HG03175 (cell line): Measurements from ENCODE around the gene GID8.
"Not testable (repeated sequence)": the region's sequence is repeated elsewhere in the genome, so short reads cannot be mapped to it uniquely, and the experiment has no call there.

ENCODE experiments used
- ATAC-seq: cut with Tn5 transposase; IDR thresholded peaks from one replicate; pipeline ENCODE4 v1.9.1; 2021; ENCODE audit warnings: mild to moderate bottlenecking, moderate library complexity; ENCODE audit not compliant: unreplicated experiment

The GID8 gene

DNA sequence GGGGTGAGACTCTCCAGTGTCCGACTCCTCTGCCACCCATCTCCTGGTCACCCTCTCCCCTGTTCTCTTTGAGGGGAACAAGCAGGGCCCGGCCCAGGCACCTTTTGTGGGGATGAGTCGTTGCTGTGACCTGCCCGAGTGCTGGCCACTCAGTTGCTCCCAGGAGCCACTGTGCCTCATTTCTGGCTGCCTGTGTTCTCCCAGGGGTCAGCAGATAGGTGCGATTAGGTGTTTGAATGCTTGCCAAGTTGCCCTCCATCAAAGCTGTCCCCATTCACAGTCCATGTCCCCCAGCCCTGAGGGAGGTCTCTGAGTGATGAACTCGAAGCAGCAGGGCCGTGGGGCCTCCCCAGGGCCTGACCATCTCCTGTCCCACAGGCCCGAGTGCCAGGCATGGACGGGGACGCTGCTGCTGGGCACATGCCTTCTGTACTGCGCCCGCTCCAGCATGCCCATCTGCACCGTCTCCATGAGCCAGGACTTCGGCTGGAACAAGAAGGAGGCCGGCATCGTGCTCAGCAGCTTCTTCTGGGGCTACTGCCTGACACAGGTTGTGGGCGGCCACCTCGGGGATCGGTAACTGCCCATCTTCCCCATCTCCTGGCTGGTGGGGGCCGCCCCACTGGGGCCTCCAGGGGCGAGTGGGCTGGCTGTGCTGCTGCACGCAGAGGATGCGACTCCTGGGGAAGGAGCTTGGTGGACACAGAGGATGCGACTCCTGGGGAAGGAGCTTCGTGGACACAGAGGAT, 18.6 kb downstream of the GID8 start:
- ATAC-seq = no peak

DNA sequence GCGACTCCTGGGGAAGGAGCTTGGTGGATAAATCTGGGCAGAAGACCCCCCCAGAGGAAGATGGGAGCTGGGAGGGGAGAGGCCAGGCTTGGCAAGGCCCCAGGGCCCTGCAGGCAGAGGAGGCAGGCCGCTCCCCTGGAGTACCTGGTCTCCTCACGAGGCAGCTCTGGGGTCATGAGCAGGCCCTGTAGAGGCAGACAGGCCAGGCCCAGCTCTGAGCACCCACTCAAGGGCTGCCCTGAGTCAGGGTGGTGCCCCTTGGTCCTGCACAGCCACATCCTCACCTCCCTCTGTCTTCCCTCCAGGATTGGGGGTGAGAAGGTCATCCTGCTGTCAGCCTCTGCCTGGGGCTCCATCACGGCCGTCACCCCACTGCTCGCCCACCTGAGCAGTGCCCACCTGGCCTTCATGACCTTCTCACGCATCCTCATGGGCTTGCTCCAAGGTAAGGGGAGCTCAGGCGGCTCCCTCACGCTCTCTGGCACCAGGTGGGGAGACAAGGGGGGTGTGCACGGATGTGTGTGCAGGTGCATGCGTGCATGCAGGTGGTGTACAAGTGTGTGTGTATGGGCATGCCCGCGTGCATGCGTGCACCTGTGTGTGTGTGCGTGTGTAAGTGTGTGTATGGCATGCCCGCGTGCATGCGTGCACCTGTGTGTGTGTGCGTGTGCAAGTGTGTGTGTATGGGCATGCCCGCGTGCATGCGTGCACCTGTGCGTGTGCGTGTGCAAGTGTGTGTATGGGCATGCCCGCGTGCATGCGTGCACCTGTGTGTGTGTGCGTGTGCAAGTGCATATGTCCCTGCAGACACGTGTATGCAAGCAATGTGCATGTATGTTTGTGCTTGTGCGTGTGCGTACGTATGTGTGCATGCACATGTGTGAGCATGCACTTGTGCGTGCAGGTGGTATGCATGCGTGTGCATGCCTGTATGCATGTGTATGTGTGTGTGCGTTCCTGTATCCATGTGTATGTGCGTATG, 19.5 kb downstream of the GID8 start:
- no peak for ATAC-seq

DNA sequence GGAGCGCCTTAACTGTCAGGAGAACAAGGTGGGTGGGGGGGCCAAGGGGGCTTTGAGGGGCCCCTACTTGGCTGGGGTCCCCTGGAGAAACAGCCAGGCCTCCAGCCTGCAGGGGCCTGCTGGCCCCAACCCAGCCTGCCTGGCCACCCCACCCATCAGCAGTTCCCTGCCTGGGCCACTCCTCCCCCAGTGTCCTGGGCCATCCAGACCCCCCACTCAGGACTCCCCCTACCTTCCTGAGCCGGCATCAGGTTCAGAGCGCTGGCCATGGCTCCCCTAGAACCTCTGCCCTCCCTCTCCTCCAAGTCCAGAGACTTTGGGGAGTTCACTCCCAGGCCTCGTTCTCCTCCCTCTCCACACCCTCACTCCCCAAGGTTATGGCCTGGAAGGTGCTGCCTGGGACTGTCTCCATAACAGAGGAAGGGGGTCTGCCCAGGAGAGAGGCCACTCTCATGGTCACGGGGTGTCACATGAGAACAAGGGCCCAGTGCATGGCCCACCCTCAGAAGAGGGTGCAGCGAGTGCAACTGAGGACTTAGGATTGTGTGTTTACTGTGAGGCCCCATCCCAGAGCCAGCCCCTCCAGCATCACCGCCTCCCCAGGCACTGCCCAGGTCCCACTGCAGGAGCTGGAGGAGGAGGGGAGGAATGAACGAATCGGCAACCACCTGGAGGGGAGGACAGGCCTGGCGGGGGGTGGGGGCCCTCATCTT, 20.6 kb downstream of the GID8 start:
- ATAC-seq = no peak

DNA sequence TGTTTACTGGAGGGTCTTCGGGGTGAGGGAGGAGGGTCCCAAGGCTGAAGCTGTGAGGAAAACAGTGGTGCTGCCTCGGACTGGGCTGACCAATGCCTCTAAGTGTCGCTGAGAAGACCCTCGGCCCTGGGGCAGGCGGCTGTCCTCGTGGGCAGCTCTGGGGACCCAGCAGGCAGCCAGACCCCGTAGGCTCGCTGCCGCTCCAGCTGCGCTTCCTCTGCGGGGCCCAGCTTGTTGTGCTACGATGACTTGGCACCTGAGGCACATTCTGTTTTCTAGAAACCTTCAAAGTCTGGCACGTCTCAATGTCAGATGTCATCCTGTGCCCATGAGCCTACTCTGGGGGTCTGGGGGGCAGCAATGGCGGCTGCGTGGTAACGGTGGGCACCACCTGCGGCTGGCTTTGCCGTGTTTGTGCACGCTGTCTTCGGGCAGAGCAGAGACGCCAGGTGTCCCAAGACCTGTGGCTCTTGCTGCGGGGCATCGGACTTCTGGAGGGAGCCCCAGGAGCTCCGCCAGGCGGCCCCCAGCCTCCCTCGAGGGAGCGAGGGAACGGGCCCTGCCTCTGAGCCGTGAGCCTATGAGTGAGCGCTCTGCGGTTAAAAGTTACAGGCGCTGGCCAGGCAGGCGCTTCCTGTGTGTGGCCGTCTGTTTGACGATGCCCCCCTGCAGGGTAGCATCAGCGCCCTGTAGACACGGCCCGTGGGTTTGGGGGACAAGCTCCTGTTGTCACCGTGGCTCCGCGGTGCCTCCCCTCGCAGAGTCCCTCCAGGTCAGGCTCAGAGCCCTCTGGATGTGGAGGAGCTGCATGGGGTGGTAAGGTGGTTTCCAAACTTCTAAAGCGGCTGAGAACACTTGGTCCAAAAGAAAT, 21.4 kb downstream of the GID8 start:
- no peak for ATAC-seq

DNA sequence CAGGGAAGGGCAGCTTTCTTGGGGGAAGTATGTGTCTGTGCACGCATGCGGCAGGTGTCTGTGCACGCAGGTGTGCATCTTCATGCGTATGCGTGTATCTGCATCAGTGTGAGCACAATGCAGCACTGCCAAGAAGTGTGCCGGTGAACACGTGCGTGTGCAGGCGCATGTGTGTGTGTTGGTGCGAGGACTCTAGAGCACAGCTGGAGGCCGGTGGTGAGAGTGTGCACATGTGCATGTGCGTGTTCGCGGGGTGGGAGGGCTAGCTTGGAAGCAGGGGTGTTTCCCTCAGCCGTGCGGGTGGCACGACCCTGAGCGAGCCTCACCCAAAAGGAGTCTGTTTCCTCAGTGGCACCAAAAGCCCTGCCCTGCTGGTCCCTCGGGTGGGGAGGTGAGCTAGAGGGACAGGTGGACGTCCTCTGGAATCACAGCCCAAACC, 22.1 kb downstream of the GID8 start:
- ATAC-seq = no peak

DNA sequence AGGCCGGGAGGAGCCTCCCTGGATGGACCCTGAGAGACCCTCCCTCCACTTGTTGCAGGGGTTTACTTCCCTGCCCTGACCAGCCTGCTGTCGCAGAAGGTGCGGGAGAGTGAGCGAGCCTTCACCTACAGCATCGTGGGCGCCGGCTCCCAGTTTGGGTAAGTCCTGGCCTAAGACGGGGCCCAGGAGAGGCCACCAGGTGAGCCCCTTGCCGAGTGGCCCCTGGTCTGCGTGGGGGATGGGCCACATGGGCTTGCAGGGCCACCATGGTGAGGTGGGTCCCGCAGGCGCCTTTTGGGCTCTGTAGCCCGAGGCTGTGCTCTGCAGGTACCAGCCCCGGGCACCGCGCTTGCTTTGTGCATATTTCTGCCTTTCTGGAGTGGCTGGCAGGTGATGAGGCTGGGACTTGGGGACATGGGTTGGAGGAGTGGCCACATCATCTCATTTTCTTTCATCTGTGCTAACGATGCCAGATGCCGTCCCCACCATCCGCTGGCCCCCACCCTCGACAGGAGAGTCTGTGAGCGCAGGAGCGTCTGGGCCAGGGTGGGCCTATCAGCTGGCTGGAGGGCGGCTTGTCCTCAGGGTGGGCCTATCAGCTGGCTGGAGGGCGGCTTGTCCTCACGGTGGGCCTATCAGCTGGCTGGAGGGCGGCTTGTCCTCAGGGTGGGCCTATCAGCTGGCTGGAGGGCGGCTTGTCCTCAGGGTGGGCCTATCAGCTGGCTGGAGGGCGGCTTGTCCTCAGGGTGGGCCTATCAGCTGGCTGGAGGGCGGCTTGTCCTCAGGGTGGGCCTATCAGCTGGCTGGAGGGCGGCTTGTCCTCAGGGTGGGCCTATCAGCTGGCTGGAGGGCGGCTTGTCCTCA, 22.7 kb downstream of the GID8 start:
- ATAC-seq = not testable (repeated sequence)

DNA sequence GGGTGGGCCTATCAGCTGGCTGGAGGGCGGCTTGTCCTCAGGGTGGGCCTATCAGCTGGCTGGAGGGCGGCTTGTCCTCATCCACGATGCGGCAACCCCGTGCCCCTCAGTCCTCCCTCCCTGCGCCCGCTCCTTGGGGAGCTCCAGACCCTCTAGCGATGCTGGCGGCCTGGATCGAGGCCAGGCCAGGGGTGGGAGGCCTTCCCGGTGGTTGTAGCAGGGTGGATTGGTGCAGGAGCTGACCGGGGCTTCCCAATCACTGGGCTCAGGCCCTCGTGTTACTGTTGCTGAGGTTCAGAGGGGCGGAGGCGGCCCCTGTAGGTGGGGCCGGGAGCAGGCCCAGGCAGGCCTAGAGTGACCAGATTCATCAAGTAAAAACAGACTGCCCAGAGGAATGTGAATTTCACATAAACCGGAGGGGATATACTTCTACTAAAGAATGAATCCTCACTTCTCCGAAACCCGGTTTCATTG, 23.4 kb downstream of the GID8 start:
- ATAC-seq = no peak

DNA sequence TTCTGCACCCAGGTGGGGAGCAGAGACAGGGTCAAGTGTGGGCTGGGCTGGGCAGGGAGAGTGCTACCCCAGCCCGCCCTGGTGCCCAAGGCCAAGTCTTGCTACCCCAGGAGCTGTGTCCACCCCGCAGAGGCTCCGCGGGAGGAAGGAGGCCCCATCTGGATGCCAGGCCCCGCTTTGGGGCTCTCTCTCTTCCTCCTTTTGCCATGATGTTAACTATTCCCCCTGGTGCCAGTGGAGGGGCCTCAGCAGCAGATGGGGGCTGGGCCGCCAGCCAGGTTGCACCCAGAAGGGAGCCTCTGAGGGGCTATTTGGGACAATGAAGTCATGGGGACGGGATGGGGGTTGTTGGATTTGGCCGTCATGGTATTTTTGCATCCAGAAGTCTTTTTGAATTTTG, 23.9 kb downstream of the GID8 start:
- no peak for ATAC-seq

DNA sequence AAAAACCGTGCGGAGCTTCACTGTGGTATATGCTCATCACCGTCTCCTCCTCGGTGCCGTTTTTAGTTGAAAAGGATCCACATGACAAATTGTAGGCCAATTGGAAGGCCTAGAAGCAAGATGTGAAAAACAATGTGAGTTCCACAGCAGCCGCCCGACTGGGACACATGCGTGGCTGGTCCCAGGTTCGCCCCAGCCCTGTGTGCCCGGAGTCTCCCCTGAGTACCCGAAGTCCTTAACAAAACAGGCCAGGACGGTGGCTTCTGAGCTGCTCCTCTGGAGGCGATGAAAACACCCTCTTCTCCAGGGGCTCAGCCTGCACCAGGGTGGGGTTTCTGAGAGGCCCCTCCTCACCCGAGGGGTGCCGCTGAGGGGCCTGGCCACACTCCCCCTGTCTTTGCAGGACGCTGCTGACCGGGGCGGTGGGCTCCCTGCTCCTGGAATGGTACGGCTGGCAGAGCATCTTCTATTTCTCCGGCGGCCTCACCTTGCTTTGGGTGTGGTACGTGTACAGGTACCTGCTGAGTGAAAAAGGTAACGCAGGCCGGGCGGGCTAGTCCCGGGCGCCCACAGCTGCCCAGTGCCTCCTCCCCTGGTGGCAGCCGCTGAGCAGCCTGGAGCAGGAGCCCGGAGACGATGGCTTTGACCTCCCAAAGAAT, 24.4 kb downstream of the GID8 start:
- no peak for ATAC-seq

DNA sequence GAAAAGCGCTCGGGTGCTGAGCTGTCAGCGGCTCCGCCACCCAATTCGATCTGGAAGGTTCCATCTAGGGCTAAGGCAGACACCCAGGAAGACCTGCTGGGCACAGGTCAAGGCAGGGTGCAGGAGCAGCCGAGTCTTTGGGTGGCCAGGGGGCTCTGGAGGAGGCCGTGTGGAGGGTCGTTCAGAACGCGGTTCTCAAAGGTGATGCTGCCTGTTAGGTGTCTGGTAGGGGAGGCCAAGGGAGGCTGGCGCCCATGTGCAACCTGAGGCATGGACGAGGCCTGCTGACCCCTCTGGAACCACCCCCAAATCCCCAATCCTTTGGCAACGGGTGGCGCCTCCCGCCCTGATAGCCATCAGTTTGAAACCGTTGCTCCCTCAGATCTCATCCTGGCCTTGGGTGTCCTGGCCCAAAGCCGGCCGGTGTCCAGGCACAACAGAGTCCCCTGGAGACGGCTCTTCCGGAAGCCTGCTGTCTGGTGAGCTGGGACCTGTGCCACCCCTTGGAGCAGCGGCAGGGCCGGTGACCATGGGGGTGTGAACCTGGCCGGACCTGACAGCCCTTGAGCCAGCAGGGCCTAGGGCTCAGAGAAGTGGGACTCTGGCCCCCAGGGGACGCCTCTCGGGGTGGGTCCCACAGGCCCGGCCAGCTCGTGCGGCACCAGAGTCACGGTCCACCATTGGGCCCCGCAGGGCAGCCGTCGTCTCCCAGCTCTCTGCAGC, 25.1 kb downstream of the GID8 start:
- ATAC-seq = no peak

DNA sequence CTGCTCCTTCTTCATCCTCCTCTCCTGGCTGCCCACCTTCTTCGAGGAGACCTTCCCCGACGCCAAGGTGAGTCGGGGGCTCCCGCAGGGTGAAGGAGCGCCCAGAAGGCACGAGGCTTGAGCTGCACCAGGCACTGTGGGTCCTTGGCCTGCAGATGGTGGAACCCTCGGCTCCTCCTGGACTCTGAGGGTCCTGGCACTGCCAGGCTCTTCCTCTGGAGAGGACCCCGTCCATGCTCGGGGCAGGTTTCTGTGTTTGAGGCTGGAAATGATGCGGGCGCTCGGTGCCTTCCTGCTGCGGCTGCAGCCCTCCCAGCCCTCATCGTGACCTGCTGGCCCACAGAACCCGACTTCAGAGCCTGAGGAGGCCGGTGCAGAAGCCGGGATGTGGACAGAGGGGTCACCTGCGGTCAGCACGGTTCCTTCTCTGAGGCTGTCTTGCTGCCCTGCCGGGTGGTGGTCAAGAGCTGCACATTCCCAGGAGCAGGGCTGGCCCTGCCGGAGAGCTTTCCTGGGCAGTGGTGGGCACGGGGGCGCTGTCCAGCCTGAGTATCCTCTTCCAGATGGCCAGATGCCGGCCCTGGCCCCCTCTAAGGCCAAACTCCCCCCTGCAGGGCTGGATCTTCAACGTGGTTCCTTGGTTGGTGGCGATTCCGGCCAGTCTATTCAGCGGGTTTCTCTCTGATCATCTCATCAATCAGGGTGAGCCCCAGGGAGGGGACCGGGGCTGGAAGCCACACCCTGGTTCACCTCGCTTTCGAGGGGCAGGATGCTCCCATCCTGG, 25.9 kb downstream of the GID8 start:
- ATAC-seq = no peak

DNA sequence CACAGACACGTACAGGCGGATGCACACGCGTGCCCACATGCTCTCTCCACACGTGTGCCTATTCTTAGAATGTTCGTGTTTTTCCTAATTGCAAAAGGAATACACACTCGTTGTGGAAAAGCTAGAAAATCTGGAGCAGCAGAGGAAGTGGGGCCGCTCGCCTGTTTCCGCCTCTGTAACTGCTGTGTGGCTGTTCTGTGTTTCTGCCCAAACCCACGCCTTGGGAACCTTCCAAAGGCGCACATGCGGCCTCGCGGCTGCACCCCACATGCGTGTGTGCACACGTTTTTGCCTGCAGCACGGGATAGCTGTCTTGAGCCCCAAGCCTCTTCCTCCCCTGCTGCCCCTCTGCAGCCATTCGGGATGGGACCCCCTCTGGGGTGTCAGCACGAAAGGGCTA, 26.8 kb downstream of the GID8 start:
- ATAC-seq = no peak

DNA sequence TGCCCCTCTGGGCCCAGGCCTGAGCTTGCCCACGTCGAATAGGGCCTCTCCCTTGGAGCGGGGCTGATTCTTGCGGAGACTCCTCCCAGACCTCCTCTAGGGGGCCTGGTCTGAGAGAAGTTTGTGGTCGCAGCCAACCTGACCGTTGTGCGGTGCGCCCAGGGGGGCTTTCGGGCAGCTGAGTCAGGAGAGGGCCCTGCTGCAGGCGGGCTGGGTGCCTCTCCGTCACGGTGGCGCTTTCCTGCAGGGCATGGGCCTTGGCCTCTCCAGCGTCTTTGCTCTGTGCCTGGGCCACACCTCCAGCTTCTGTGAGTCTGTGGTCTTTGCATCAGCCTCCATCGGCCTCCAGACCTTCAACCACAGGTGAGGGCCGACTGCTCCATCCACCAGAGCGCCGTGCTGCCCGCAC, 27.4 kb downstream of the GID8 start:
- ATAC-seq = no peak

DNA sequence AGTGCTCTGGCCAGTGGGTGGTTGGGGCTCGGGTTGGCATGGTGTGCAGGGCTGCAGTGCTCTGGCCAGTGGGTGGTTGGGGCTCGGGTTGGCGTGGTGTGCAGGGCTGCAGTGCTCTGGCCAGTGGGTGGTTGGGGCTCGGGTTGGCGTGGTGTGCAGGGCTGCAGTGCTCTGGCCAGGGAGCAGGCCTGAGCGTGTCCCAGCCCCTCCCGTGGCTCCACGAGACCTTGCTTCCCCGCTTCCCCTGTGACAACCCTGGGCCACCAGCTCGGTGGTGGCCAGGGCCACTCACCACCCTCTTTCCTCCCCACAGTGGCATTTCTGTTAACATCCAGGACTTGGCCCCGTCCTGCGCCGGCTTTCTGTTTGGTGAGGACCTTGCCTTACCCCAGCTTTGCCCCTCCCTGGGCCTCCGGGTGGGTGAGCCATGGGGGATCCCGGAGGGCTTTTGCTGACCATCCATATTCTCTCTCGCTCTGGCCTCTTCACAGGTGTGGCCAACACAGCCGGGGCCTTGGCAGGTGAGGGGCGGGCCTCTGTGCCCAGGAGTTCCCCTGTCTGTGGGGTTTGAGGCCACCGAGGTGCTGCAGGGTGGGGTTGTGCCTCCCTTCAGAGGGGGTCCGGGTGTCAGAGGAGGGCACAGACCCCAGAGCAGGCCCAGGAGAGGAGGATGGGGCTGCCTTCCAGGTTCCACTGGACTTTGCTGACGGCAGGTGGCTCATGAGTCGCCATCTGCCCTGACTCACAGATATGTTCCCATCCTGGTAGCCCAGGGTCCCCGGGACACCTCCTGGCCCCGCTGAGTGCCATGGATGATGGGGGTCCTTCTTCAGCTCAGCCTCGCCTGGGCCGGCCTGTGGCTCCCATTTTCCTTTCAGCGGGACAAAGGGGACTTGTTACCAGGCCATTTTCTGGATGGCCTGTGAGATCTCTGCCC, 28.5 kb downstream of the GID8 start:
- ATAC-seq = no peak

DNA sequence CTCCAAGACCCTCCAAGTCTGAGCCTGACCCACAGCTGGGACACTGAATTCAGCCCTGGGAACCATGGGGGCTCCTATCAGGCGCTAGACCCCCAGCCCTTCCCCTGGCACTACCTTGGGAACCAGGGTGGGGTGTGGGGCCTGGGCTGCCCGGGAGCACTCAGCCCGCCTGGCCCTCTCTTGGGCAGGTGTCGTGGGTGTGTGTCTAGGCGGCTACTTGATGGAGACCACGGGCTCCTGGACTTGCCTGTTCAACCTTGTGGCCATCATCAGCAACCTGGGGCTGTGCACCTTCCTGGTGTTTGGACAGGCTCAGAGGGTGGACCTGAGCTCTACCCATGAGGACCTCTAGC, 29.2 kb downstream of the GID8 start:
- no peak for ATAC-seq

DNA sequence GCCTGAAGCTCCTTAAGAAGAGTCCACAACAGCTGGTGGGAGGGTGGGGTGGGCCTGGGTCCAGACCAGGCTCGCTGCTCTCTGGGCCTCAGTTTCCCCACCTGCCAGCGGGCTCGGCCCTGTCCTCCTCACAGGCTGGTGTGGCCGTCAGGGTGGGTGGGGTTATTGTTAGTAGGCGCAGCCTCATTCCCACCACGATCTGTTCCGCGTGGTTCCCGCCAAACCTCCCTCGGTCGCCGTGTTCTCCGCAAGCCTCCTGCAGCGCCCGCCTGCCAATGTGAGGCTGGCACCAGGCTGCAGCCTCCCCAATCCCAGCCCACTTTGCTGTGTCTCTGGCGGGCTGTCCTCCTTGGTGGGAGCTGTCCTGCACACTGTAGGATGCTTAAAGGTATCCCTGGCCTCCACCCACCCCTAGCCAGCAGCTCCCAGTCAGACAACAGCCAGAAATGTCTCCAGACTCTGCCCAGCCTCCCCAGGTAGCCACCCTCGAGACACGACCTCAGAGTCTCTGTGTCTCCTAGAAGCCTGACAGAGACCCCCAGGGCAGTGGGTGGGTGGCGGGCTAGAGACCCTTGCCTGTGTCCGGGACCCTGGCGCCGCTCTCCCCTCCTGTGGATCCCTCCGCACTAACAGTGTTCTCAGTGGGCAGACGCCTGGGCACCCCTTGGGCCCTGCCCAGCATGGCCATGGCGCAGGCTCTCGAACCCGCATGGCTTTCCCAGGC, 29.8 kb downstream of the GID8 start:
- ATAC-seq = no peak
